ENCODE results near the gene POLH.

The POLH gene

DNA sequence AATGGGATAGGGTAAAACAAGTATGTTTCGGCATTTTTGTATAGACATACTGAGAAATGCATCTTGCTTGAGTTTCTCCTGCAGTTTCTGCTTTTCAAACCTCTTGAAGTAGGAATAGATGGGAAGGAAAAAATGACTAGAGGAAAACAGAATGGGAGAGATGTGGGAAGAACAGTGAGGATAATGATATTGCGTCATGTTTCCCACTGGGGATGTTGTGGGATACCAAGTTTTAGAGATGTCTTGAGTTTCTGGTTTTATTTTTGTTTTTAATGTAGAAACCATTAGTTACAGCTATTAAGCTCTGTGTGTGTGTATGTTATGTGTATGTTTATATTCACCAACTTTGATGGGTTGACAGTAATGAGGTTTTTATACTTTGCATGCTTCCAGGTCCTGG lies 24.6 kb downstream of the POLH start:
- no peak overlapping the region for H3K27ac ChIP-seq
- DNase-seq (ENCODE audit: low read depth, low spot score) = no peak

DNA sequence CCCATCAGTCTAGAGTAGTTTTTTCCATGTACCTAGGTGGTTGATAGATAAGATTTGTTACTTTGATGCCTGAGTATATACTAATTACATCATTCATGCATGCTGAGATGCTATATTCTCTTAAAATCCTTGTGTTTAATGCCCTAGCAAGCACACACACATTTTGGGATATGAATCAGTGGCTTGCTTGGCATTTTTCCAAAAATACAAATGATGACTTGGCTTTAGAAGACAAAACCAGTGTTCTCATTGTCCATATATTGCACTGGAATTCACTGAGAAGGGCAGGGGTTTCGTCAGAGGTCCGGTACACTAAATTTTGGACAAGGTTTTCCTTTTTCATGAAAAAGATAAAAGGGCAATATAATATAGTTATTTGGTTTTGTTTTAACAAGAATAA lies 28.2 kb downstream of the POLH start:
- peak; percentile 36 for DNase-seq (ENCODE audit: low read depth, low spot score)
- peak overlapping the region; percentile 34 for H3K27ac ChIP-seq

DNA sequence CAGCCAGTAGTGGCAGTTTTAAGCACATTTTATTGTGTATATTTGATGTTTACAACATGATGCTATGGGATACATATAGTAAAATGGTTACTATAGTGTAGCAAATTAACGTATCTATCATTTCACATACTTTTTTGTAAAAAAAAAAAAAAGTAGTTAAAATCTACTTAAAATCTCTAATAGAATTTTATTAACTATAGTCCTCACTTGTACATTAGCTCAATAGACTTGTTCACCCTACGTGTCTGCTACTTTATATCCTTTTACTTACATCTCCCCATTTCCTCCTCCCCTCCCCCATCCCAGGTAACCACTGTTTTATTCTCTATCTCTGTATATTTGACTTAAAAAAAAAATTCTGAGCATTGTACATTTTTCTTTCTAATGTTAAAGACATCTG lies 30.0 kb downstream of the POLH start:
- no peak for DNase-seq (ENCODE audit: low read depth, low spot score)
- H3K27ac ChIP-seq = no peak overlapping the region

DNA sequence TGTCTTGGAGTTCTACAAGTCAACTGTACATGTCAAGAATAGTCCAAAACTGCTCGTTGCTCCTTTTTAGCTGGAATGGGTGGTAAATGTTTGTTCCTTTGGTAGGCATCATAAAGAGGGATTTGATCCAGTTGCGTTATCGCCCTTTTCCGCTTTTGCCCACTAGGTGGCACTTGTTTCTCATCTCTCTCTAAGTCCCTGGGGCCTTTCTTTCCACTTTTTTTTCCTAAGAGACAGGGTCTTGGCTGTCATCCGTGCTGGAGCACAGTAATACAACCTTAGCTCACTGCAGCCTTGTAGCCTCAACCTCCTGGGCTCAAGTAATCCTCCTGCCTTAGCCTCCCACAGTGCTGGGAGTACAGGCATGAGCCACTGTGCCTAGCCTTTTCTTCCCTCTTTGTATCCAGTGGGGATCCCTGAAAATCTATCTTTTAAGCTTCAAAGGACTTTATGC lies 32.4 kb downstream of the POLH start:
- H3K27ac ChIP-seq = no peak overlapping the region
- peak; percentile 12 for DNase-seq (ENCODE audit: low read depth, low spot score)

DNA sequence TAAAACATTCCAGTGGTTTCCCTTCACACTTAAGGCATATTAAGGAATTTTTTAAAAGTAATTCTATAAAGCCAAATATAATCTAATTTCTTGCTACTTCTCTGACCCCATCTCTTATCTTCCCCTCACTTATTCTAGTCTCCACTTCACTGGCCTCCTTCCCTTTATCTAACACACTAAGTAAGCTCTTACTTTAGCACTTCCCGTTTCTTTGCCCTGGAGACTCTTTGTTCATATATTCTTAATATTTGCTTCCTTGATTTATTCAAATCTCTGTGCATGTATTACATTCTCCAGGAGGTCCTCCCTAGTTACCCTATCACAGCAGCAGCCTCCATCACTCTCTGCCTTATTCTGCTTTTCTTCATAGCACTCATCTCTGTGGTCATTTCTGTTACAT lies 32.8 kb downstream of the POLH start:
- DNase-seq (ENCODE audit: low read depth, low spot score) = no peak

DNA sequence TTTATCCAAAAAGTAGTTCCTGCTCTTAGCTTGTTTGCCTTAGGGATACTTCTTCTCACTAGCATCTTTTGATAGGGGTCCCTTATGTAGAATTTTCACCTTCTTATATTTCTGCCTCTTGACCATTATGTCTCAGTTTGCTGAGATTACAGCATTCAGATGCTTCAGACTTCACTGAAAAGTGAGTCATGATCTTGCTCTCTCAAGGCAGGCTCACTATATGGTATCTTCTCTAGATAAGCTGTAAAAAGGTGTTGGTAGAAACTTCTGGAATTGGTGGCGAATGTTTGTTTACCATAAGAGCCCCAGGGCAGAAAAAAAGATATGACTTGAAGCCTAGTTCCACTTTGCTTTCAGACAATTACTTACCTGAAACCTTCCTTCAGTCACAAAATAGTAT lies 33.4 kb downstream of the POLH start:
- no peak for DNase-seq (ENCODE audit: low read depth, low spot score)

More for the DNA sequence above, 32.8 kb downstream of the POLH start:
- no peak overlapping the region for H3K27ac ChIP-seq

DNA sequence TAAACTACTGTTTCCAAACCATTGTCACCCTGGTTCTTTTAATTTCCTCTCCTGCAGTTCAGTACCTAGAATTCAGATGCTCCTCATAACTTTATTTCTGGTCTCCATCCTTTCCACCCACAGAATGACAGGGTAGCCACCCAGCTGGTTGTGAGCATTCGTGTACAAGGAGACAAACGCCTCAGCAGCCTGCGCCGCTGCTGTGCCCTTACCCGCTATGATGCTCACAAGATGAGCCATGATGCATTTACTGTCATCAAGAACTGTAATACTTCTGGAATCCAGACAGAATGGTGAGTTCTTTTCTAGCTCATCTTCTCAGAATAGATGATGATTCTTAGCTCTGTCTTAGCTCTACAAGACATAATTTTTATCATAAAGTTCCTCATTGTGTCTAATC lies 34.4 kb downstream of the POLH start:
- no peak overlapping the region for H3K27ac ChIP-seq
- DNase-seq (ENCODE audit: low read depth, low spot score) = no peak

More for the DNA sequence above, 33.4 kb downstream of the POLH start:
- no peak overlapping the region for H3K27ac ChIP-seq

DNA sequence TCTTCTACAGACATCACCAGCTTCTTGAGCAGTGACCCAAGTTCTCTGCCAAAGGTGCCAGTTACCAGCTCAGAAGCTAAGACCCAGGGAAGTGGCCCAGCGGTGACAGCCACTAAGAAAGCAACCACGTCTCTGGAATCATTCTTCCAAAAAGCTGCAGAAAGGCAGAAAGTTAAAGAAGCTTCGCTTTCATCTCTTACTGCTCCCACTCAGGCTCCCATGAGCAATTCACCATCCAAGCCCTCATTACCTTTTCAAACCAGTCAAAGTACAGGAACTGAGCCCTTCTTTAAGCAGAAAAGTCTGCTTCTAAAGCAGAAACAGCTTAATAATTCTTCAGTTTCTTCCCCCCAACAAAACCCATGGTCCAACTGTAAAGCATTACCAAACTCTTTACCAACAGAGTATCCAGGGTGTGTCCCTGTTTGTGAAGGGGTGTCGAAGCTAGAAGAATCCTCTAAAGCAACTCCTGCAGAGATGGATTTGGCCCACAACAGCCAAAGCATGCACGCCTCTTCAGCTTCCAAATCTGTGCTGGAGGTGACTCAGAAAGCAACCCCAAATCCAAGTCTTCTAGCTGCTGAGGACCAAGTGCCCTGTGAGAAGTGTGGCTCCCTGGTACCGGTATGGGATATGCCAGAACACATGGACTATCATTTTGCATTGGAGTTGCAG lies 37.9 kb downstream of the POLH start:
- DNase-seq (ENCODE audit: low read depth, low spot score) = no peak
- no peak overlapping the region for H3K27ac ChIP-seq

DNA sequence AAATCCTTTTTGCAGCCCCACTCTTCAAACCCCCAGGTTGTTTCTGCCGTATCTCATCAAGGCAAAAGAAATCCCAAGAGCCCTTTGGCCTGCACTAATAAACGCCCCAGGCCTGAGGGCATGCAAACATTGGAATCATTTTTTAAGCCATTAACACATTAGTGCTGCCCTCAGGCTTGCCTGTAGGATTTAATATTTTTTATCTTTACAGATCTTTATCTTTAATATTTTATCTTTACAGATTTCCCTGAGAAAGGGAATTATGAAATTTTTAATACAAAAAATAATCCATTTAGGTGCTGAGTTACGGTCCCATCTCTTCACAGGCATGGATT lies 38.4 kb downstream of the POLH start:
- DNase-seq (ENCODE audit: low read depth, low spot score) = no peak
- no peak overlapping the region for H3K27ac ChIP-seq

DNA sequence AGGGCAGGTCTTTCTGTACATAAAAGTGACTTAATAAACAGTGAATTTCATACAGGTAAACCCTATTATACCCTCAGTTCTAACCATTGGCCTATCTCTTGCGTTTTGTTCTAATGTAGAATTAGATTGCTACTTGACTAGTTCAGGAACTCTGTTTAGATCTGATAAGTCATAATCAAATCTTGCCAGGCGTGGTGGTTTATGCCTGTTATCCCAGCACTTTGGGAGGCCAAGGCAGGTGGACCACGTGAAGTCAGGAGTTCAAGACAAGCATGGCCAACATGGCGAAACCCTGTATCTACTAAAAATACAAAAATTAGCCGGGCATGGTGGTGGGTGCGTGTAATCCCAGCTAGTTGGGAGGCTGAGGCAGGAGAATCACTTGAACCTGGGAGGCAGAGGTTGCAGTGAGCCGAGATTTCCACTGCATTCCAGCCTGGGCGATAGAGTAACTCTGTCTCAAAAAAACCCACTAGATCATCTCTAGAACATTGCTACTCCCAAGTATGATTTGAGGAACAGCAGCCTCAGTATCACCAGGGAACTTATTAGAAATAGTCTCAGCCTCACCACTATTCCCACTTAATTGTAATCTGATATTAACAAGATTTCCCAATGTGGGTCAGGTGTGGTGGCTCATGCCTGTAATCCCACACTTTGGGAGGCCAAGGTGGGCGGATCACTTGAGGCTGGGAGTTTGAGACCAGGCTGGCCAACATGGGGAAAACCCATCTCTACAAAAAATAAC lies 40.9 kb downstream of the POLH start:
- H3K27ac ChIP-seq = peak overlapping the region; percentile 8
- no peak for DNase-seq (ENCODE audit: low read depth, low spot score)

DNA sequence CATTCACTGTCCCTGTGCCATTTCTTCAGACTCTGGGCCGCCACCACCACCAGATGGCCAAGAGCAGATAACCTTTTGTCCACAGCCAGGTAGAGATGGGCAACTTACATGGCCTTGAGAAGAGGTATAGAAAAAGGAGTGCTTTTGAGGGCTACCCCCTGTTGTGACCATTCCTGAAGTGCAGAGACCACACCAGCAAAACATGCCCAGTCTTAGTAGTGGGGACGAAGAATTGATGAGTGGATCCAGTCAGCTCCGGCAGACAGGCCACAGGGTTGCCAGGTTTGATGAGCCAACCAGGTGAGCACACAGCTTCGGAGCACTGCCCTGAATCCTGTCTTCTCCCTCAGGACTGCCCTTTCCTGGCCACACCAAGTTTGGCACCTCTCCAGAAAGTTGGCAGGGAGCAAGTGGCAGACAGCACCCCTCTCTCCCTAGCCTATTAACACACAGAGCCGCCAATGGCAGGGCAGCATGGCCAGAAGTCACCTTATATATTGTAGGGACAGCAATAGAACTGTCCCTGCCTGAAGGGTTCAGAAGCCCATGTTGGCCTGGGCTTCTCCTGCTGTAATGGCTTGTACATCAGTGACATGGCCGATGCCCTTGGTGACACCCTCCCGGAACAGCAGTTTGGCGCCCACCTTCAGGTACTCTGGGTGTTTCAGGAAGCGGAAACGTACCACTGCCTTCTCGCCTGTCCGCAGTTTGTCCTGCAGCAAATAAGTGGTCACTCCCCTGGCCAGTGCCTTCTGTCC lies 45.3 kb downstream of the POLH start:
- DNase-seq (ENCODE audit: low read depth, low spot score) = no peak
- H3K27ac ChIP-seq = no peak overlapping the region

DNA sequence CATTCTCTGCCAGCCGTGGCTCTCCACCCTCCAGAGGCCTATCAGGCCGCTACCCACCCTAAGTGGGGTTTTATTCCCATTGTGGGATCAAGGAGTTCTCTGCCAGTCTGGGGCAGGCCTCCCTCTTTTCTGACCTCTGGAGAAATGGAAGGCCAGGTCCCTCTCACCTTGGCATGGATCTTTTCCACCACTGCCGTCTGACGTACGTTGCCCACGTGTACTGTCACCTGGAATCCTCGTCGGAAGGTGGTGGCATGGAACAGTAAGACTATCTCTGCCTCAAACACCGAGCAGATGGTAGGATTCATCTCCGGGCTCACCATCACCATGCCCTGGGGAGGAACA lies 45.8 kb downstream of the POLH start:
- no peak overlapping the region for H3K27ac ChIP-seq
- no peak for DNase-seq (ENCODE audit: low read depth, low spot score)

DNA sequence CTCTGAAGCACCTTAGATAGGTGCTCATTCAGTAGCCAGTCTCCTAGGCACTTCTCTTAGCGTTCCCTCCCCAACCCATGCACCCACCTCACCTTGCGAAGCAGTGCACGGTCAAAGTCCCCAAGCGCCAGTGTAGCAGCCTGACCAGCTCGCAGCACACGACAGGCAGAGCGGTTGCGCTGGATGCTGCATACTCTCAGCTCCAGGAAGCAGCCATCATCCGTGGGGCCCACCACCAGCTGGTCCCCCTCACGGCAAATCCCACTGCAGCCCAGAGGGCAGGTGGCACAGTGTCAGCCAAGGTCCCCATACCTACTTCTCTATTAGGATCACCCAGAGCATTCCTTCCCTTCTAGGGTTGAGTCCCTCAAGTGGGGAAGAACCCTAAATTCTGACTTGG lies 46.6 kb downstream of the POLH start:
- DNase-seq (ENCODE audit: low read depth, low spot score) = no peak
- peak overlapping the region; percentile 99 for H3K27ac ChIP-seq

DNA sequence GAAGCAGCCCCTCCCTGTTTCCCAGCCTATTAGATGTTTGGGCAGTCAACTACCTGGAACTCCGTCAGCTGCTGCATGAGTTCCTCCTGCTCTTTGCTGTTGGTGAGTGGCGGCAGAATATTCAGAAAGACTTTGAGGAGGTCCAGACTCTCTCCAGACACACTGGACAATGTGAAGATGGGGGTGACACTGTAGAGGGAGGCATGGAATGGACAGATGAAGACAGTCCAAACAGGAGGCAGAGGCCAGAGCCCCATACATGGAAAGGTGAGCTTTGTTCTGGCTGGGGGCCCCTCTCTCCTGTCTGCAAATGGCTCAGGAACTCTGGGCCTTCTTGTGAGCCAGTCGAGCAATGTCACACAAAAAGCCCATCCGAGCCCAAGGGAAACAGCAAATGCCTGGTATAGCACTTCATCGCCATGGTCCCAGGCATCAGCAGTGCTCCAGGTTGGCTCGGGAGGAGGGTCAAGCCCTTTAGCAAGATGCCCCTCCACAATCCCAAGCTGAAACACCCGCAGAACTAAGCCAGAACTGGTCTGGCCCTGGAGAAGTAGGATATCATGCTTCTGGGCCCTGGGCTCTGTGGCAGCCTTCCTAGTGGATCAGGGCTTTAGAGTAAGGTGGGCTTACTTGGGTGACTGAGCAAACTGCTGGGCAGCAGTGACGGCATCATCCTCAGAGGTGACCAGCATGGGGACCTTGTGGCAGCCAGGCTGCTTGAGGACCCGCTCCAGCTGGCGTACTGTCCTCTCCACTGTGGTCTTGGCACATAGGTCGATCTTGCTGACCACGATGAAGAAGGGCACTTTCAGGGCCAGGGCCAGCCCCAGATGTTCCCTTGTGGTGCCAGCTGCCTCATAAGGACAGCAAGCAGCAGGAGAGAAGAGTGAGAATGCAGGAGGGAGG lies 48.1 kb downstream of the POLH start:
- DNase-seq (ENCODE audit: low read depth, low spot score) = no peak
- peak overlapping the region; percentile 99 for H3K27ac ChIP-seq

DNA sequence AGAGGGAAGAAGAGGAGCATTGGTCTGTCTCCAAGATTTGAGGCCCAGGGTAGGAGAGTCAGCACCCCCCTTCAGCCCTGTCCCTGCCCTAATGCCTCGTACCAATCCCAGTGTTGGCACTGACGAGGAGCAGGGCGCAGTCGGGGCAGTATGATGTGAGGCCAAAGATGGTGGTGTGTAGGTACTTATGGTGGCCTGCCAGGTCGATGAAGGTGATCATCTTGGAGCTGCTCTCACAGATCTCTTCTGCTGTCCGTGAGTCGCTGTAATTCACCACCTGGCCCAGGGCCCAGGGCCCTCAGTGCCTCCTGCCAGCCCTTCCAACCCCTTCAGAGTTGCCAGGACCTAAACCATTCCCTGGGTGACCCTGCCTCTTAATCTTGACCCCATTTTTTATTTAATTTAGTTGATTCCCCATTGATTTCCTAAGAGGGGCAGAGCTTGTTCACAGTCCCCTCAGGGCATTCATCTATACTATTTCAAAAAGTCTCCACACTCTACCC lies 48.9 kb downstream of the POLH start:
- no peak for DNase-seq (ENCODE audit: low read depth, low spot score)
- H3K27ac ChIP-seq = peak overlapping the region; percentile 99

DNA sequence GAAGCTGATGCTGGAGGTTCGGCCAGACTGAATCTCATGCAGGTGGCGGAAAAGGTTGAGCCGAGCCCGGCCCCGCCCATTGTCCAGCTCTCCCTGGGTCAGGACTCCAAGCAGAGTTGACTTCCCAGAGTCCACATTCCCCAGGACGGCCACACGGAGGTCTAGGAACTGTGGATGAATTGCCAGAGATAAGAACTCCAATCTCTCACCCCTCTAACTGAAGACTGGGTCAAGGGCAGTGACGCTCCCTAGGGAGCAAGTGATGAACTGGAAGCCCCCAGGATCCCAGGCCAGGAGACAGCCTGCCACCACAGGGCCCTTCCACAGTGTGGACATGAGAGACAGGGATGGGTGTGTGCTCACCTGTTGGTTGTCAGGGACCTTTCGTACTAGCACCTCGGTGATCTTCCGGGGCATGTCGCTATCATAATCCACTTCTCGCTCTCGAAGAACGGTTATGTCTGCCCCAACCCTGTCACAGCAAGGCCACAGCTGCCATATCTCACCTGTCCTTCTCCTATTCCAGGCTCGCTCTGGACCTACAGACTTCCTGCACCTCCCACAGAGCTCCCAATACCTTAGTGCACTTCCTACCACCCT lies 49.5 kb downstream of the POLH start:
- H3K27ac ChIP-seq = peak overlapping the region; percentile 99
- no peak for DNase-seq (ENCODE audit: low read depth, low spot score)

DNA sequence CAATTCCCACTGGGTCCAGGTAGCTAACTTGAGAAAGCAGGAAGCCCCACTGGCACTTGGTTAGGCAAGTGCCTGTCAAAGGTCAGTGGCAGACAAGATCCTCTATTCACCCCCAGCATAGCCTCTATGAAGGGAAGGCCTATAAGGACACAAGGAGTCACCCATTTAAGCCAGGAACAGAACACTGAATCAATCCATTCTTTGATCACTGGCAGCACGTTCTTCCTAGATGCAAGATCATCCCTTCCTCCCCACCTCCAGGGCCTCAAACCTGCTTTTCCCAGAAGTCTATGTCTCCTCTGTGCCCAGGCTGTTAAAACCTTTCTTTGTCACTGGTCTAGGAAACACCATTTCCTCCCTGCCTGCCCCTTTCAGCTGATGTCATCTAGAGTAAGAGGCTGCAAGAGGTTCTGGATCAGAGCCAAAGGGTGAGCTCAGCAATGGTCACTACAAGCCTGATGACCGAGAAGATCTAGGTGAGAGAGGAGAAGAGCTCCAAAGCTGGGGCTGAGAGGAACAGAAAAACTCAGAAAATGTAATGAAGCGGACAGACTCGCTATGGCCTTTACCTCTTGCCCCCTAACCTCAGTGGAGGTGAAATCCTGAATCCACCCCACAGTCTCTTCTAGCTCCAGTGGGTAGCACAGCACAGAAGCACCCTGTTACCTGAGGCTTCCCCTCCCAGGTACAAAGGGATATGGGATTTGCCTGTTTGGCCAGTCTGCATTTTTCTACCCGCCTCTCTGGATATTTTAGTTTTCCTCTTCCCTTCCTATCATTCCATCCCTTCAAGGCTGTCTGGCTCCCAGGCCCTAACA lies 51.2 kb downstream of the POLH start:
- DNase-seq (ENCODE audit: low read depth, low spot score) = peak; percentile 77
- peak overlapping the region; percentile 99 for H3K27ac ChIP-seq

DNA sequence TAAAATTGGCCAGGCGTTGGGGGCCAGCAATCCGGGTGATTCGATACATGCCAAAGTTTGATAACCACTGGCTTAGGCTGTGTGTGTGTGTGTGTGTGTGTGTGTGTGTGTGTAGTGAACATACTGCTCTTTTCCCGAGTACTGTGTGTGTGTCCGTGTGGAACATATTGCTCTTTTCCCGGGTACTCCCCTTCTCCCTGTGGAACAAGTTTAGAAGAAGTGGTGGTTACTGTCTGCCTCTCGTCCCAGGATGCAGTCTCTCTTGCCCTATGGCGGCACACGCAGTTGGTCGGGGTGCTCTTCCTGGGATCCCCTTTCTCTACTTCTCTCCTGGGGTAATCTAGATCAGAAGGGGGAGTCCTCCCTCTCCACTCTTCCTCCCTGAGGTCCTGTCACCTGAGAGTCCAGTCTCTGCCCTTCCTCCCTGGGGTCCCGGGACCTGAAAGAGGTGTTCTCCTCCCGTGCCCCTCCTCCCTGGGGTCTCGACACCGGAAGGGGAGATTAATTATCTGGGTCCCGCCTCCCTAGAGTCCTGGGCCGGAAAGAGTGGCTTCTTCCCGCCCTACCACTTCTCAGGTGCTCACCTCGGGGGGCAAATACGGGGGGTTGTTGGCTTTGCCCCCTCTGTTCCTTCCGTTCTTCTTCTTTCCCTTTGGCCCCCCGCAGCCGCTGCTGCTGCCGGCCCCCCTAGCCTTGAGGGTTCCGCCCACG lies 52.6 kb downstream of the POLH start:
- DNase-seq (ENCODE audit: low read depth, low spot score) = no peak
- H3K27ac ChIP-seq = peak overlapping the region; percentile 99

Data from epithelial cell of prostate (primary cell).